Measurements from ENCODE around the gene PTGER3. TPM values are rescaled to one million over a fixed set of nuclear protein-coding genes. Genes with fewer than 3 reads are reported as not detected.

The PTGER3 gene
- total RNA-seq, 1 experiment from 2014 or later, result 96.0 TPM

DNA sequence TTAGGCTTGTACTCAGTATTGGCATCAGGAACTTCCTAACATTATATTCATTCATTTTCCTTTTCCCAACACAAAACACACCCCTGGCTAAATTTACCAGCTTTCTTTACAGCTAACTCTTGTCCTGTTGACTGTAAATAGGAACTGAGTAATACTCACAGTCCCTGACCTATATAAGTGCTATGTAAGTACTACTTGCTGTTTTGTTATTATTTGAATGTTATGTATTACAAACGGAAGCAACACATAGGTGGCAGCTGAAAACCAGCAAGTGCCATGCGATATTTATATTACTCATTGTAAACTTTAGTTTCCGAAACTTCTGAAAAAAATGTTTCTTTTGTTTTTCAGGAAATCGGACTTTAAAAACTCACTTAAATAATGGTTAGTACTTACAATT is 21.5 kb downstream of the PTGER3 start:
- no TSS peak for BruUV-seq (replicated peaks)
- Histone ChIP-seq H3K9me3 (ENCODE audit: low read depth, low read length, poor library complexity, severe bottlenecking) (no peaks in the 10 kb centered on the region), H3K4me3 (ENCODE audit: low read depth, low read length, poor library complexity, severe bottlenecking) (no peak overlapping the region), H3K4me1 (ENCODE audit: insufficient read depth, low read length, poor library complexity, severe bottlenecking) (peaks cover 89% of the 10 kb centered on the region), H3K27me3 (replicated peaks; ENCODE audit: insufficient read depth, low read depth, low read length, poor library complexity) (no peaks in the 10 kb centered on the region), H3K36me3 (ENCODE audit: insufficient read depth, low read length, poor library complexity, severe bottlenecking) (no peaks in the 10 kb centered on the region), H3K27ac (ENCODE audit: low read depth, low read length, poor library complexity, severe bottlenecking) (peak overlapping the region; percentile 85)
- CTCF ChIA-PET, result no interaction called here
- intact Hi-C loops (cut with micrococcal nuclease; ENCODE audit: unreplicated experiment), result loop anchor here (10.0 kb wide), 1 partner anchor 1321 kb away; no protein-coding TSS in a partner anchor
- POLR2A ChIA-PET (ENCODE audit: low non-redundant PET), result no interaction called here
- TF ChIP-seq CTCF (conservative IDR thresholded peaks at IDR 0.05; ENCODE audit: low read depth, low read length) (no peak), EZH2 (IDR thresholded peaks at IDR 0.05; ENCODE audit: borderline replicate concordance, low read depth, low read length, poor library complexity, severe bottlenecking) (no peak)
- DNase-seq (ENCODE audit: low spot score), result no peak

GRCh38 chr1:71023515-71023914 is 24.1 kb downstream of the PTGER3 start:
- Histone ChIP-seq H3K4me1 (ENCODE audit: insufficient read depth, low read length, poor library complexity, severe bottlenecking) (peaks cover 97% of the 10 kb centered on the region), H3K36me3 (ENCODE audit: insufficient read depth, low read length, poor library complexity, severe bottlenecking) (no peaks in the 10 kb centered on the region), H3K4me3 (ENCODE audit: low read depth, low read length, poor library complexity, severe bottlenecking) (no peak overlapping the region), H3K27ac (ENCODE audit: low read depth, low read length, poor library complexity, severe bottlenecking) (peak overlapping the region; percentile 72), H3K27me3 (replicated peaks; ENCODE audit: insufficient read depth, low read depth, low read length, poor library complexity) (no peaks in the 10 kb centered on the region), H3K9me3 (ENCODE audit: low read depth, low read length, poor library complexity, severe bottlenecking) (no peaks in the 10 kb centered on the region)
- intact Hi-C loops (cut with micrococcal nuclease; ENCODE audit: unreplicated experiment), result loop anchor here (10.0 kb wide), 1 partner anchor 1319 kb away; no protein-coding TSS in a partner anchor
- ChIA-PET POLR2A (ENCODE audit: low non-redundant PET) (no interaction called here), CTCF (no interaction called here)
- DNase-seq (ENCODE audit: low spot score), result no peak
- TF ChIP-seq CTCF (conservative IDR thresholded peaks at IDR 0.05; ENCODE audit: low read depth, low read length), result no peak
- no peak for TF ChIP-seq EZH2 (IDR thresholded peaks at IDR 0.05; ENCODE audit: borderline replicate concordance, low read depth, low read length, poor library complexity, severe bottlenecking)
- BruUV-seq (replicated peaks), result no TSS peak

DNA sequence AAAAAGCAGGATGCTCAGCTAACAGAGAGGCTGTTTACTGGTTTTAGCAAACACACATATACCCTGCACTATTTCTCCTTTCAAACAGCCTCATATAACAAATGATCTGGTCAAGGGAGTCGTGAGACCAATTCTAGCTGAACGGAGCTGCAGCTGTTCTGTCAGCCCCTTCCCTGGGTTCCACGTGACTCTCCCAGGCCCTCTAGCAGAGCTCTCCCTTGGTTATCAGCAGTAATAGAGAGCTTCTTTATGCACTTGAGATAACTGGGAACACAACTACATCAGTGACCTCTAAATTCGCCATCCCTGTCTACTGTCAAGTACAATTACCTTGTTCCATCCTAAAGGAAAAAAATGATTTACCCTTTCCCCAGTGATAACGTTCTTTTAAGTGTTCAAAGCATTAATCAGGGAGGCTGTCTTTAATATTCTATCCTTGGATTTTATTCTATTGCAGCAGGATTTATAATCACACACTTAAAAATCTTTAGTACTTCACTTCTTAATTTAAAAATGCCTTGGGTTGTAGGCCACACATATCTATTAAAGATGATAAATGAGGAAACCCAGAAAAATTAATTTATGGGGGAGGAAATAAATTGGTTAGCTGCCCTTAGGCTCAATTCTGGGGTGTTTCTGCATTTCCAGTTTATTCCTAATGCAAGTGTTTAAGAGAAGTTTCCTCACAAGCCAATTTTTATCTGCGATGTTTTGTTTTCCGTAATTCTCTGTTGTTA is 28.2 kb downstream of the PTGER3 start:
- Histone ChIP-seq H3K36me3 (ENCODE audit: insufficient read depth, low read length, poor library complexity, severe bottlenecking) (no peaks in the 10 kb centered on the region), H3K27me3 (replicated peaks; ENCODE audit: insufficient read depth, low read depth, low read length, poor library complexity) (no peaks in the 10 kb centered on the region), H3K27ac (ENCODE audit: low read depth, low read length, poor library complexity, severe bottlenecking) (peak overlapping the region; percentile 6), H3K9me3 (ENCODE audit: low read depth, low read length, poor library complexity, severe bottlenecking) (no peaks in the 10 kb centered on the region), H3K4me3 (ENCODE audit: low read depth, low read length, poor library complexity, severe bottlenecking) (no peak overlapping the region), H3K4me1 (ENCODE audit: insufficient read depth, low read length, poor library complexity, severe bottlenecking) (peaks cover 87% of the 10 kb centered on the region)
- CTCF ChIA-PET, result no interaction called here
- POLR2A ChIA-PET (ENCODE audit: low non-redundant PET), result no interaction called here
- intact Hi-C loops (cut with micrococcal nuclease; ENCODE audit: unreplicated experiment), result no loop called here
- DNase-seq (ENCODE audit: low spot score), result no peak
- no peak for TF ChIP-seq CTCF (conservative IDR thresholded peaks at IDR 0.05; ENCODE audit: low read depth, low read length)
- TF ChIP-seq EZH2 (IDR thresholded peaks at IDR 0.05; ENCODE audit: borderline replicate concordance, low read depth, low read length, poor library complexity, severe bottlenecking), result no peak
- BruUV-seq (replicated peaks), result no TSS peak
